OCI-LY7 (cell line): ENCODE data around the gene LDLRAD4. TPM values are rescaled to one million over a fixed set of nuclear protein-coding genes. Genes with fewer than 3 reads are reported as not detected.

ENCODE experiments used
- BruUV-seq: library from RNA; stranded (reverse); fragments of 400-500 nt; replicated peaks from 2 replicates; lab custom pipeline; 2021; lab: Mats Ljungman, UMichigan
- CTCF ChIA-PET: fragments of 300-600 bp; sonication (Branson Sonifier 250); formaldehyde crosslinking; loops from one replicate; lab custom pipeline; 2022; ENCODE audit warnings: antibody characterized with exemption; ENCODE audit not compliant: unreplicated experiment; lab: Charles Lee
- POLR2A ChIA-PET: fragments of 300-600 bp; sonication (Branson Sonifier 250); formaldehyde crosslinking; loops from one replicate; lab custom pipeline; 2022; ENCODE audit warnings: antibody characterized with exemption; lab: Charles Lee
- DNase-seq: peaks from one replicate; pipeline ENCODE4 v3.0.0-alpha.2; 2015; ENCODE audit warnings: low spot score
- H2AFZ ChIP-seq: fragments of 200-600 bp; sonication (generic), shearing (Covaris generic); 2 replicates; pipeline ENCODE4 v1.6.1; 2014; ENCODE audit warnings: mild to moderate bottlenecking, antibody characterized with exemption, low read length, moderate library complexity
- H3K27ac ChIP-seq: fragments of 200-600 bp; sonication (generic); 2 replicates; pipeline ENCODE4 v1.5.1; 2014; ENCODE audit warnings: mixed run types, low read depth, mild to moderate bottlenecking, moderate library complexity, low read length, inconsistent platforms; ENCODE audit not compliant: poor library complexity, severe bottlenecking
- H3K36me3 ChIP-seq: fragments of 200-600 bp; sonication (generic); 2 replicates; pipeline ENCODE4 v1.6.1; 2014; ENCODE audit warnings: mild to moderate bottlenecking, antibody characterized with exemption, low read length, moderate library complexity, mixed read lengths; ENCODE audit not compliant: insufficient read depth
- H3K4me1 ChIP-seq: fragments of 200-600 bp; sonication (generic); 2 replicates; pipeline ENCODE4 v1.5.1; 2014; ENCODE audit warnings: mild to moderate bottlenecking, low read length; ENCODE audit not compliant: insufficient read depth, poor library complexity, severe bottlenecking
- H3K4me2 ChIP-seq: fragments of 200-600 bp; sonication (generic); 2 replicates; pipeline ENCODE4 v1.6.1; 2014; ENCODE audit warnings: mild to moderate bottlenecking, low read length
- H3K4me3 ChIP-seq: fragments of 200-600 bp; sonication (generic); 2 replicates; pipeline ENCODE4 v1.5.1; 2014; ENCODE audit warnings: mild to moderate bottlenecking, low read depth, low read length; ENCODE audit not compliant: poor library complexity, severe bottlenecking
- H3K79me2 ChIP-seq: fragments of 200-600 bp; sonication (generic); 2 replicates; pipeline ENCODE4 v1.6.1; 2016; ENCODE audit warnings: low read depth, mild to moderate bottlenecking, low read length, moderate library complexity, mixed read lengths; ENCODE audit not compliant: insufficient read depth
- H3K9me2 ChIP-seq: fragments of 200-600 bp; sonication (generic); 2 replicates; pipeline ENCODE4 v1.6.1; 2016; ENCODE audit warnings: mild to moderate bottlenecking, low read length, mixed read lengths; ENCODE audit not compliant: insufficient read depth
- H3K9me3 ChIP-seq: fragments of 200-600 bp; sonication (generic); 2 replicates; pipeline ENCODE4 v1.6.1; 2014; ENCODE audit warnings: mild to moderate bottlenecking, mixed run types, low read length, mixed read lengths
- H4K20me1 ChIP-seq: fragments of 200-600 bp; sonication (generic); 2 replicates; pipeline ENCODE4 v1.6.1; 2014; ENCODE audit warnings: mild to moderate bottlenecking, antibody characterized with exemption, low read length, moderate library complexity, mixed read lengths; ENCODE audit not compliant: insufficient read depth
- EZH2phosphoT487 ChIP-seq: fragments of 200-600 bp; sonication (generic); IDR thresholded peaks from 2 replicates; pipeline ENCODE4 v1.6.1; 2018; ENCODE audit warnings: low read depth, borderline replicate concordance, mild to moderate bottlenecking, mixed run types, antibody characterized with exemption, low read length, moderate library complexity, mixed read lengths
- intact Hi-C: fragments of 100-400 bp; cut with micrococcal nuclease; formaldehyde crosslinking; loops from one replicate; pipeline ENCODE4 v1.10.0; 2022; ENCODE audit not compliant: unreplicated experiment
- total RNA-seq, 2 experiments: library from RNA; depleted of rRNA in 1 of 2; stranded (reverse); fragments of >200 nt in 1 of 2; shearing (Covaris generic) in 1 of 2; gene quantifications; 2 replicates each; pipeline ENCODE4 v1.2.3, GENCODE V29; 2014 to 2022
- TF ChIP-seq, protein P1 (sequence below): fragments of 200-600 bp; sonication (generic); conservative IDR thresholded peaks from 2 replicates; pipeline ENCODE4 v1.5.1; 2014; ENCODE audit warnings: mild to moderate bottlenecking, antibody characterized with exemption, low read length, moderate library complexity, mixed read lengths

LDLRAD4 gene
- total RNA-seq, 2 experiments from 2014 or later: 26.2 to 43.8 TPM

DNA sequence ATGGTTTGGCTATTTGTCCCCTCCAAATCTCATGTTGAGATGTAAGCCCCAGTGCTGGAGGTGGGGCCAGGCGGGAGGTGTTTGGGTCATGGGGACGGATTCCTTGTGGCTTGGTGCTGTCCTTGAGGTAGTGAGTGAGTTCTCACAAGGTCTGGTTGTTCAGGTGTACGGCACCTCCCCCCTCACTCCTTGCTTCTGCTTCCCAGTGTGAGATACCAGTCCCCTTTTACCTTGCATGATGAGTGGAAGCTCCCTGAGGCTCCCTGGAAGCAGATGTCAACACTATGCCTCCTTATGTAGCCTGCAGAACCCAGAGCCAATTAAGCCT lies 232.6 kb downstream of the LDLRAD4 start:
- no peaks in the 10 kb centered on the region for H3K9me3 ChIP-seq
- H3K9me2 ChIP-seq: no peaks in the 10 kb centered on the region
- no peak for TF ChIP-seq EZH2phosphoT487
- TF ChIP-seq, protein P1, sequence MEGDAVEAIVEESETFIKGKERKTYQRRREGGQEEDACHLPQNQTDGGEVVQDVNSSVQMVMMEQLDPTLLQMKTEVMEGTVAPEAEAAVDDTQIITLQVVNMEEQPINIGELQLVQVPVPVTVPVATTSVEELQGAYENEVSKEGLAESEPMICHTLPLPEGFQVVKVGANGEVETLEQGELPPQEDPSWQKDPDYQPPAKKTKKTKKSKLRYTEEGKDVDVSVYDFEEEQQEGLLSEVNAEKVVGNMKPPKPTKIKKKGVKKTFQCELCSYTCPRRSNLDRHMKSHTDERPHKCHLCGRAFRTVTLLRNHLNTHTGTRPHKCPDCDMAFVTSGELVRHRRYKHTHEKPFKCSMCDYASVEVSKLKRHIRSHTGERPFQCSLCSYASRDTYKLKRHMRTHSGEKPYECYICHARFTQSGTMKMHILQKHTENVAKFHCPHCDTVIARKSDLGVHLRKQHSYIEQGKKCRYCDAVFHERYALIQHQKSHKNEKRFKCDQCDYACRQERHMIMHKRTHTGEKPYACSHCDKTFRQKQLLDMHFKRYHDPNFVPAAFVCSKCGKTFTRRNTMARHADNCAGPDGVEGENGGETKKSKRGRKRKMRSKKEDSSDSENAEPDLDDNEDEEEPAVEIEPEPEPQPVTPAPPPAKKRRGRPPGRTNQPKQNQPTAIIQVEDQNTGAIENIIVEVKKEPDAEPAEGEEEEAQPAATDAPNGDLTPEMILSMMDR: no peak
- intact Hi-C loops: no loop called here
- H3K36me3 ChIP-seq: no peaks in the 10 kb centered on the region
- ChIA-PET CTCF (no interaction called here), POLR2A (interaction anchor here (0.5 kb wide), 1 partner anchor 278 kb away, joined by 4 read pairs; no protein-coding TSS in a partner anchor)
- BruUV-seq: no TSS peak
- H3K4me1 ChIP-seq: peaks cover 21% of the 10 kb centered on the region
- H3K4me3 ChIP-seq: no peak overlapping the region
- no peak overlapping the region for H2AFZ ChIP-seq
- no peak for DNase-seq
- no peak overlapping the region for H3K27ac ChIP-seq
- no peaks in the 10 kb centered on the region for H3K79me2 ChIP-seq
- no peaks in the 10 kb centered on the region for H4K20me1 ChIP-seq
- H3K4me2 ChIP-seq: no peak overlapping the region

DNA sequence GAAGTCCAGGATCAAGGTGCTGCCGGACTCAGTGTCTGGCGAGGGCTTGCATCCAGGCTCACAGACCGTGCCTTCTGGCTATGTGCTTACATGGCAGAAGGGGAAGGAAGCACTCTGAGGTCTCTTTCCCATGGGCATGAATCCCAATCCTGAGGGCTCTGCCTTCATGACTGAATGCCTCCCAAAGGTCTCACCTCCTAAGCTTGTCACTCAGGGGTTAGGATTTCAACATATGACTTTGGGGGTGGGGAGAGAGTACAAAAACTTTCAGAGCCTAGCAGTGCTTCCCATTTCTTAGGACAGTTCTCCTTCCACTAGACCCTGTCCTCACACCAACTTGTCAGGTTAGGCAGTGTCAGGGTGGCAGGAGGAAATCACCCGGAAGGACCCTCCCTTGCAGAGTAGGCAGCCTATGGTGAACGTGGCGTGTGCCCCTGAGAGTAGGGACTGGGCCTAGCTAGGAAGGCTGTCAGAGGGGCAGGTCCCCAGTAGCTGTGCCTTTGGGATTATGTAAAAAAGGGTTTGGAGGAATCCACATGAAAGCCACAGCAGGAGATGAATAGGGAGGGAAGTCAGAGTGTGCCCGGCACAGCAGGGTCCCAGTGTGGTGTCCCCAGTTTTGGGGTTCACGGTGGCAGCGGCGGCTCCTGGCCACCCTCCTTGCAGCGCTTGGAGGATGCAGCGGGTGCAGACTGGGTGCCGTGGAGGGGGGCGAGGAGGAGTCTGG lies 233.3 kb downstream of the LDLRAD4 start:
- DNase-seq: no peak
- no peak overlapping the region for H3K27ac ChIP-seq
- H3K4me1 ChIP-seq: peaks cover 27% of the 10 kb centered on the region
- intact Hi-C loops: no loop called here
- H3K4me2 ChIP-seq: no peak overlapping the region
- no peaks in the 10 kb centered on the region for H4K20me1 ChIP-seq
- ChIA-PET POLR2A (interaction anchor here (0.5 kb wide), 1 partner anchor 279 kb away, joined by 4 read pairs; no protein-coding TSS in a partner anchor), CTCF (no interaction called here)
- no peaks in the 10 kb centered on the region for H3K36me3 ChIP-seq
- no peaks in the 10 kb centered on the region for H3K9me3 ChIP-seq
- no TSS peak for BruUV-seq
- H3K79me2 ChIP-seq: no peaks in the 10 kb centered on the region
- H3K4me3 ChIP-seq: no peak overlapping the region
- no peak for TF ChIP-seq EZH2phosphoT487
- TF ChIP-seq, protein P1: no peak
- H2AFZ ChIP-seq: no peak overlapping the region
- H3K9me2 ChIP-seq: no peaks in the 10 kb centered on the region

DNA sequence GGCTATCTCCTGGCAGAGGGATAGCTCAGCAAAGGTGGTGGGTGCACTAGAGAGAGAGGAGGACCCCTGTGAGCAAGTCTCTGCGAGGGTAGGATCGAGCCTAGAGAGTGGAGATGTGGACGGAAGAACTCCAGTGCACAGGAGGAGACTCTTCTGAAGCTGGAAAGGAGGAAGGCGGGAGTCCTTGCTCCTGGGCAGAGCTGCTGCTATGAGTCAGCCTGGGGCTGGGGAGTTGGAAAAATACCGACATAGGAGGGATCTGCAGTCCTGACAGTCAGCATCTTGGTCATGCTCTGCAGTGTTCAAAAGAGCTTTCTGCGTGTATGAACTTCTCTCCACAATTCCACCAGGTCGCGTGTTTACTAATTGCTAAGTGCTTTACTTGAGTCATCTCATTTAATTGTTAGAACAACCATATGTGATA lies 233.8 kb downstream of the LDLRAD4 start:
- H2AFZ ChIP-seq: no peak overlapping the region
- no peak for DNase-seq
- BruUV-seq: no TSS peak
- no peak for TF ChIP-seq EZH2phosphoT487
- H3K9me2 ChIP-seq: no peaks in the 10 kb centered on the region
- no peaks in the 10 kb centered on the region for H4K20me1 ChIP-seq
- no peak overlapping the region for H3K27ac ChIP-seq
- intact Hi-C loops: no loop called here
- H3K4me1 ChIP-seq: peaks cover 32% of the 10 kb centered on the region
- no peak overlapping the region for H3K4me3 ChIP-seq
- no peaks in the 10 kb centered on the region for H3K79me2 ChIP-seq
- no peaks in the 10 kb centered on the region for H3K36me3 ChIP-seq
- no peak overlapping the region for H3K4me2 ChIP-seq
- ChIA-PET CTCF (no interaction called here), POLR2A (no interaction called here)
- no peaks in the 10 kb centered on the region for H3K9me3 ChIP-seq
